NB4 (cell line): ENCODE results near the gene DUSP21.
A peak's percentile ranks its signal among the peaks of the same experiment; 100 is the strongest.
"Not testable (repeated sequence)": the region's sequence is repeated elsewhere in the genome, so short reads cannot be mapped to it uniquely, and the experiment has no call there.

ENCODE experiments used
- DNase-seq: peaks from one replicate; pipeline ENCODE4 v3.0.0; 2010; ENCODE audit warnings: low read depth
- H3K4me3 ChIP-seq: one replicate; pipeline ENCODE4 v1.5.1; 2011; ENCODE audit warnings: mild to moderate bottlenecking, low read depth, low read length, moderate library complexity
- MYC ChIP-seq: IDR thresholded peaks from 2 replicates; pipeline ENCODE4 v1.6.1; 2011; ENCODE audit warnings: low read depth, low read length
- POLR2A ChIP-seq: IDR thresholded peaks from 2 replicates; pipeline ENCODE4 v1.6.1; 2011; ENCODE audit warnings: mild to moderate bottlenecking; ENCODE audit not compliant: insufficient read length; ENCODE audit errors: extremely low read depth
- TF ChIP-seq, protein P1 (sequence below): IDR thresholded peaks from one replicate; pipeline ENCODE4 v1.5.1; 2012; ENCODE audit warnings: low read depth, low read length
- TF ChIP-seq, protein P2 (sequence below): IDR thresholded peaks from 2 replicates; pipeline ENCODE4 v1.6.1; 2011; ENCODE audit warnings: low read depth, low read length

Gene DUSP21

DNA sequence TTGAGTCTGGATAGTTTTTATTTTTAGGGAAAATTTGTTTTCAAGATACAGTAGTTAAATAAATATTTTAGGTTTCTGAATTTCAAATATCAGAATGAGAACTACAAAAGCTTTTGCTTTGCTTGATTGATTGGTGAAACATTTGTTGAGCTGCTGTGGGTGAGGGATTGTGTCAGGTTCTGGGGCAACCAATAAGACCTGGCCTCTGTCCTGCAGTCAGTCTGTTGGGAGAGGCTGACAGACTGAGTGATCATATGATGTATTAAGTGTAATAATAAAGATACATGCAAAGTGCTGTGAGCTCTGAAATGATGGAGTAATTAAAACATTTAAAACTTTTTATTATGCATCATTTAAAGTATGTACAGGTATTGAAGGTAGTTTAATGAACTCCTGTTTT, 38.8 kb downstream of the DUSP21 start:
- no peak for DNase-seq
- TF ChIP-seq POLR2A: no peak
- no peak for TF ChIP-seq MYC
- TF ChIP-seq, protein P1, sequence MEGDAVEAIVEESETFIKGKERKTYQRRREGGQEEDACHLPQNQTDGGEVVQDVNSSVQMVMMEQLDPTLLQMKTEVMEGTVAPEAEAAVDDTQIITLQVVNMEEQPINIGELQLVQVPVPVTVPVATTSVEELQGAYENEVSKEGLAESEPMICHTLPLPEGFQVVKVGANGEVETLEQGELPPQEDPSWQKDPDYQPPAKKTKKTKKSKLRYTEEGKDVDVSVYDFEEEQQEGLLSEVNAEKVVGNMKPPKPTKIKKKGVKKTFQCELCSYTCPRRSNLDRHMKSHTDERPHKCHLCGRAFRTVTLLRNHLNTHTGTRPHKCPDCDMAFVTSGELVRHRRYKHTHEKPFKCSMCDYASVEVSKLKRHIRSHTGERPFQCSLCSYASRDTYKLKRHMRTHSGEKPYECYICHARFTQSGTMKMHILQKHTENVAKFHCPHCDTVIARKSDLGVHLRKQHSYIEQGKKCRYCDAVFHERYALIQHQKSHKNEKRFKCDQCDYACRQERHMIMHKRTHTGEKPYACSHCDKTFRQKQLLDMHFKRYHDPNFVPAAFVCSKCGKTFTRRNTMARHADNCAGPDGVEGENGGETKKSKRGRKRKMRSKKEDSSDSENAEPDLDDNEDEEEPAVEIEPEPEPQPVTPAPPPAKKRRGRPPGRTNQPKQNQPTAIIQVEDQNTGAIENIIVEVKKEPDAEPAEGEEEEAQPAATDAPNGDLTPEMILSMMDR: no peak
- TF ChIP-seq, protein P2, sequence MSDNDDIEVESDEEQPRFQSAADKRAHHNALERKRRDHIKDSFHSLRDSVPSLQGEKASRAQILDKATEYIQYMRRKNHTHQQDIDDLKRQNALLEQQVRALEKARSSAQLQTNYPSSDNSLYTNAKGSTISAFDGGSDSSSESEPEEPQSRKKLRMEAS: no peak
- no peak overlapping the region for H3K4me3 ChIP-seq

DNA sequence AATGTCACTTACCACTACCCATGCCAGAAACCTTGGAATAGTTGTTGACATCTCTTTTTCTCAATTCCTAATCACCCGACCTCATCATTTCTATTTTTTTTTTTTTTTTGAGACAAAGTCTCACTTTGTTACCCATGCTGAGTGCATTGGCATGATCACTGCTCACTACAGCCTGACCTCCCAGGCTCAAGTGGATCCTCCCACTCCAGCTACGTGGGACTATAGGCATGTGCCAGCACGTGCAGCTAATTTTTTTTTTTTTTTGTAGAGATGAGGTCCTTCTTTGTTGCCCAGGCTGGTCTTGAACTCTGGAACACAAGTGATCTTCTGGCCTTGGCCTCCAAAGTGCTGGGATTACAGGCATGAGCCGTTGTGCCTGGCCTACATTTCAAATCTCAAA, 41.1 kb downstream of the DUSP21 start:
- TF ChIP-seq MYC: no peak
- no peak overlapping the region for H3K4me3 ChIP-seq
- no peak for DNase-seq

DNA sequence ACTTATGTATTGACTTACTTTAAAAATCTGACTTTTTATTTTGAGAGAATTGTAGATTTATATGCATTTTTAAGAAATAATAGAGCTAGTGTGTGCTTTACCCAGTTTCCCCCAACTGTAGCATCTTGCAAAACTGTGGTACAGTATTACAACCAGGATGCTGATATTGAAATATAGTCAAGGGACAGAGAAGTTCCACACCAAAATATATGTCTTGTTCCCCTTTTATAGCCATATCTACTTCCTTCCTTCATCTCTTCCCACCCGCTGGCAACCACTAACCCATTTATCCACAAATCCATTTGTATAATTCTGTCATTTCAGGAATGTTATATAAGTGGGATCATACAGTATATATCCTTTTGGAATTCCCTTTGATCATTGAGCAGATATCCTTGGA, 46.0 kb downstream of the DUSP21 start:
- no peak overlapping the region for H3K4me3 ChIP-seq
- TF ChIP-seq POLR2A (no peak), MYC (no peak)
- TF ChIP-seq, protein P2: no peak
- TF ChIP-seq, protein P1: no peak
- DNase-seq: peak; percentile 34

DNA sequence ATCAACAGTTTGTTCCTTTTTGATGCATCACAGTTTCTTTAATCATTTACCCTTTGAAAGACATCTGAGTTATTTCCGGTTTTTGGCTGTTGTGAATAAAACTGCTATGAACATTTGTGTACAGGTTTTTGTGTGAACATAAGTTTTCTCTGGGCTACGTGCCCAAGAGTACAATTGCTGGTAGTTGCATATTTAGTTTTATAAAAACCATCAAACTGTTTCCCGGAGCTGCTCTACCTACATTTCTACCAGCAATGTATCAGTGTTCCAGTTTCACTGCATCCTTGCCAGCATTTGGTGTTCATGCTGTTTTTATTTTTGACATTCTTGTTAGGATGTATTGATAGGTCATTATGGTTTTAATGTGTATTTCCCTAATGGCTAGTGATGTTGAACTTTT, 46.4 kb downstream of the DUSP21 start:
- no peak for DNase-seq
- TF ChIP-seq, protein P2: no peak
- TF ChIP-seq MYC (no peak), POLR2A (no peak)
- TF ChIP-seq, protein P1: no peak
- no peak overlapping the region for H3K4me3 ChIP-seq

DNA sequence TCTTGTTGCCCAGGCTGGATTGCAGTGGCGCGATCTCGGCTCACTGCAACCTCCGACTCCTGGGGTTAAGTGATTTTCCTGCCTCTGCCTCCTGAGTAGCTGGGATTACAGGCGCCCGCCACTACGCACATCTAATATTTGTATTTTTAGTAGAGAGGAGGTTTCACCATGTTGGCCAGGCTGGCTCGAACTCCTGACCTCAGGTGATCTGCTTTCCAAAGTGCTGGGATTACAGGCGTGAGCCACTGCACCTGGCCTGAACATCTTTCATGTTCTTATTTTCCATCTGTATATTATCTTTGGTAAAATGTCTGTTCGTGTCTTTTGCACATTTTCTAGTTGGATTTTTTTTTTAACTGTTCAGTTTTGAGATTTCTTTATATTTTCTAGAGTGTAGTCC, 46.9 kb downstream of the DUSP21 start:
- DNase-seq: not testable (repeated sequence)

DNA sequence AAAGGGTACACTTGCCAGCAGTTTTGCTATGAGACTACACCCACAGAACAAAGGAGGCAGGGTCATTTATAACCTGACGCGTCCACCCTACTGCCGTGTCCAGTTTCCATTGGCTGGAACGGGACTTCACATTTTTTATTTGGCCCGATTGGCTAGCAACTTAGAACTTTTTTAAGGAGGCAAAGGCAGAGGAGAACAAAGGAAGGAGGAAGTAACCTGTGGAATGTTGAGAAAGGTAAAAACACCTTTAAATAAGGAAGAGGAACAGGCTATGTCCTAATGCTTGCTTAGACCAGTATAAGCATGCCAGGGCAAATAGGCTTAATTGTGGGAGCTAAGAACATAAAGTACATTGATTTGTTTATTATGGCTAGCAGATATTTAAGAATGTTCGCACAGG, 47.8 kb downstream of the DUSP21 start:
- DNase-seq: no peak
- H3K4me3 ChIP-seq: no peak overlapping the region
- TF ChIP-seq MYC (no peak), POLR2A (no peak)
- TF ChIP-seq, protein P2: no peak
- TF ChIP-seq, protein P1: no peak

More for the DNA sequence above, 46.9 kb downstream of the DUSP21 start:
- not testable (repeated sequence) for H3K4me3 ChIP-seq
